NT2/D1 (cell line): Measurements from ENCODE around the gene SYPL2.

Experiments used
- DNase-seq: peaks from one replicate; pipeline ENCODE4 v3.0.0-alpha.2; 2011; ENCODE audit warnings: low read depth, low spot score
- H3K27me3 ChIP-seq: 2 replicates; pipeline ENCODE4 v1.6.0; 2011; ENCODE audit warnings: mild to moderate bottlenecking; ENCODE audit not compliant: insufficient read length, insufficient read depth
- H3K36me3 ChIP-seq: 2 replicates; pipeline ENCODE4 v1.6.1; 2011; ENCODE audit warnings: mild to moderate bottlenecking, low read length, mixed read lengths; ENCODE audit not compliant: insufficient read depth, insufficient read length
- H3K4me1 ChIP-seq: 2 replicates; pipeline ENCODE4 v1.5.1; 2011; ENCODE audit not compliant: insufficient read depth, insufficient read length
- H3K4me3 ChIP-seq: 2 replicates; pipeline ENCODE4 v1.5.1; 2011; ENCODE audit warnings: low read depth; ENCODE audit not compliant: insufficient read length
- H3K9ac ChIP-seq: 2 replicates; pipeline ENCODE4 v1.6.0; 2011; ENCODE audit warnings: low read depth; ENCODE audit not compliant: insufficient read length
- H3K9me3 ChIP-seq: 2 replicates; pipeline ENCODE4 v1.5.1; 2011; ENCODE audit warnings: mild to moderate bottlenecking, low read length; ENCODE audit not compliant: insufficient read depth
- SUZ12 ChIP-seq: IDR thresholded peaks from 2 replicates; pipeline ENCODE4 v1.6.1; 2011; ENCODE audit not compliant: insufficient read length, insufficient read depth; ENCODE audit errors: extremely low read depth
- YY1 ChIP-seq: IDR thresholded peaks from 2 replicates; pipeline ENCODE4 v1.6.1; 2011; ENCODE audit not compliant: insufficient read length, insufficient read depth
- ZNF274 ChIP-seq: IDR thresholded peaks from 2 replicates; pipeline ENCODE4 v1.6.1; 2011; ENCODE audit warnings: mild to moderate bottlenecking, low read depth, low read length

SYPL2 gene

GRCh38 chr1:109482242-109482641 lies 15.9 kb downstream of the SYPL2 start:
- Histone ChIP-seq H3K9me3 (no peaks in the 10 kb centered on the region), H3K27me3 (peaks cover 9% of the 10 kb centered on the region), H3K4me1 (peaks cover 12% of the 10 kb centered on the region), H3K4me3 (no peak overlapping the region), H3K9ac (no peak overlapping the region), H3K36me3 (peaks cover 16% of the 10 kb centered on the region)
- no peak for TF ChIP-seq YY1
- no peak for TF ChIP-seq ZNF274
- TF ChIP-seq SUZ12 = no peak
- DNase-seq = no peak

DNA sequence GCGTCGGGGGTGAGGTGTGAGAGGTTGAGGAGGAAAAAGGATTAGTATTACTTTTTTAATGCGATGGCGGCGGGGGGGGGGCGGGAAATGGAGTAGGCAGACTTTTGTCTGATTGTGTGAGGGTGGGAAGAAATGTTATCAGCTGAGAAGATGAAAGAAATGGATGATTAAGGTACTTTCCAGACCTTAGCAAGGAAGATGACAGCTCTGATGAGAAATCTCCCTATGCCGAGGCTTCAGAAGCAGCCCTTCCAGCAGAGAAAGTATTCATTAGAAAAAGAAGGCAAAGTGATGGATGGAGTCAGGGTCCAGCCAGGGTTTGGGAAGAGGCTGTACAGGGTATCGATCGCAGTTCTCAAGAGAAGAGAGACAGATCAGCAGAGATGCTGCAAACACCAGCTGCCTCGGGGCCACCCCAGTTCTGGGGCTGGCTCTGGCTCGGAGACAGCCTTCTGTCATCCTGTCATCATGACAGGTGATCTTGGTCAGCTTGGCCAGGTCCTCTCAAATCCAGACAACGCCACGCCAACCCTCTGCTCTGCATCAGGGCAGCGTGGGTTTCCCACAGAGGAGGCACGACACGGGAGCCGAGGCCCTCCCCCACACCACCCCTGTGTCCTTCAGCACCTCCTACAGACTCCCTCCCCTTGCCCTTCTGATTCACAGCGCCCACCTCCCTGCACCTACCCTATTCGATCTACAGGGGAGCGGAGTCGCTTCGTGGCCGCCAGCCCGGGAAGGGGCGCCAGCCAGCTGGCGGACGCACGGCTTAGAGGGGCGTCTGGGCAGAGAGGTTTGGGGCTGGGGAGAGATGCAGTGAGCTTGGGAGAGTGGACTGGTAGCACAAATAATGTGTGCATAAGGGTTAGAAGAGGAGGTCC lies 16.7 kb downstream of the SYPL2 start:
- Histone ChIP-seq H3K4me3 (peak overlapping the region; percentile 65), H3K9ac (peak overlapping the region; percentile 70), H3K36me3 (peaks cover 24% of the 10 kb centered on the region), H3K27me3 (peaks cover 9% of the 10 kb centered on the region), H3K9me3 (no peaks in the 10 kb centered on the region), H3K4me1 (peaks cover 13% of the 10 kb centered on the region)
- DNase-seq = no peak
- TF ChIP-seq SUZ12 (no peak), YY1 (no peak), ZNF274 (no peak)

- peaks cover 9% of the 10 kb centered on the region for H3K27me3 ChIP-seq
- H3K4me3 ChIP-seq = peak within 1 kb of the TSS; percentile 83
- TF ChIP-seq YY1 = peak; percentile 71
- TF ChIP-seq SUZ12 = no peak
- H3K36me3 ChIP-seq = peaks cover 32% of the 10 kb centered on the region
- H3K9ac ChIP-seq = peak within 1 kb of the TSS; percentile 93
- no peaks in the 10 kb centered on the region for H3K9me3 ChIP-seq
- peak; percentile 77 for DNase-seq
- H3K4me1 ChIP-seq = peaks cover 13% of the 10 kb centered on the region
These were observed 17.5 kb downstream of the SYPL2 start, which contains the start of gene ATXN7L2 for GRCh38 chr1:109483672-109484518. ATXN7L2 (plus strand) TSS chr1:109483905; CDS start chr1:109483954, 49 bp downstream.

GRCh38 chr1:109484519-109484975 lies 18.2 kb downstream of the SYPL2 start:
- H3K27me3 ChIP-seq = peaks cover 9% of the 10 kb centered on the region
- H3K9ac ChIP-seq = peak overlapping the region; percentile 93
- TF ChIP-seq YY1 = no peak
- TF ChIP-seq ZNF274 = no peak
- TF ChIP-seq SUZ12 = no peak
- H3K9me3 ChIP-seq = no peaks in the 10 kb centered on the region
- H3K4me1 ChIP-seq = peaks cover 13% of the 10 kb centered on the region
- DNase-seq = no peak
- peak overlapping the region; percentile 83 for H3K4me3 ChIP-seq
- H3K36me3 ChIP-seq = peaks cover 39% of the 10 kb centered on the region

DNA sequence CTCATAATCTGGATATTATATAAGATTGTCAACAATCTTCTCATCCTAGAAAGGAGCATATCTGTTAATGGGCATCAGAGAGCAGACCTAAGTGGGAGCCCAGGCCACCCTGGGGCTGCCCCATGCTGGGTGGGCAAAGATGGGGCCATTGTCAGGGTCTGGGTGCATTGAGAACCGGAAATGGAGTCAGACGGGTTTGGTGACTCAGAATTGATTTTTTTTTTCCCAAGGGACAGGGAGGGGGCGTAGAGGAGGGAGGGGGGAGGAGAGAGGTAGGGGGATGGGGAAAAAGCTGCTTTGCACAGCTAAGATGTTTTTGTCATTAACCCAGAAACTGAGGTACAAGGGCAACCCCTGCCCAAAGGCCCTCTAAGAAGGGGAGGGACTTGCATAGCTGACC lies 18.7 kb downstream of the SYPL2 start:
- H3K4me1 ChIP-seq = peaks cover 13% of the 10 kb centered on the region
- no peak for TF ChIP-seq YY1
- no peak for TF ChIP-seq SUZ12
- no peak for TF ChIP-seq ZNF274
- no peak for DNase-seq

GRCh38 chr1:109487261-109487660 lies 20.9 kb downstream of the SYPL2 start:
- H3K27me3 ChIP-seq = peaks cover 3% of the 10 kb centered on the region
- DNase-seq = no peak
- peaks cover 13% of the 10 kb centered on the region for H3K4me1 ChIP-seq
- no peak overlapping the region for H3K4me3 ChIP-seq
- H3K9me3 ChIP-seq = no peaks in the 10 kb centered on the region
- peaks cover 65% of the 10 kb centered on the region for H3K36me3 ChIP-seq
- no peak overlapping the region for H3K9ac ChIP-seq
- TF ChIP-seq YY1 = no peak
- no peak for TF ChIP-seq ZNF274
- TF ChIP-seq SUZ12 = no peak

More for the DNA sequence above, 18.7 kb downstream of the SYPL2 start:
- H3K9ac ChIP-seq = peak overlapping the region; percentile 93
- peak overlapping the region; percentile 83 for H3K4me3 ChIP-seq
- H3K27me3 ChIP-seq = peaks cover 9% of the 10 kb centered on the region
- H3K36me3 ChIP-seq = peaks cover 44% of the 10 kb centered on the region
- no peaks in the 10 kb centered on the region for H3K9me3 ChIP-seq
